ENCODE measurements around the gene GALK2. TPM values are rescaled to one million over a fixed set of nuclear protein-coding genes. Genes with fewer than 3 reads are reported as not detected.

Gene GALK2
- total RNA-seq, 2 experiments from 2014 or later = 27.9 to 31.5 TPM

DNA sequence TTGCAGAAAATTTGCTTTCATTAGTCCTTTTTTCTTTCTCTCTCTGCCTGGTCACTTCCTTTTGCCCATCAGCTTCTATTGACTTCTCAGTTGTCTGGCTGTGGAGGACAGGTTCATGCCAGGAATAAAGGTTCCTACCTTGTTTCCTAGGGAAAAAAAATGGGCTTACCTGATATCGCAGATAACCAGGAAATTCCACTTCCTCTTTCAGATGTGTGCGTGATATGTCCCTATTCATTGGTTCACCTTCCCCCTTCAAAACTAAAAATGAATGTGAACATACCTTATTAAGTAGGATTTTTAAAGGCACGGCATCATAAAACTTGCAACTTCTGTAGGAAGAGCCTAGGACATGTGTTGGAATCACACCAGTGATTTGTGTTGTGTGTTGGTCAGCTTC lies 133.0 kb downstream of the GALK2 start:
- peaks cover 9% of the 10 kb centered on the region; the same call in 1 of the 2 replicates for H3K36me3 ChIP-seq (ENCODE audit: insufficient read depth, low read length)
- intact Hi-C loops (cut with micrococcal nuclease; ENCODE audit: unreplicated experiment) = no loop called here
- ChIA-PET CTCF (ENCODE audit: unreplicated experiment) (no interaction called here), POLR2A (interaction anchor here (1.1 to 1.5 kb wide), 3 partner anchors 10 to 37 kb away, joined by 4 to 5 read pairs (median 4); no protein-coding TSS in a partner anchor)
- H4K20me1 ChIP-seq (ENCODE audit: insufficient read depth, low read length) = 0 out of 2 replicates have a peak, but pooled peaks cover 3% of the 10 kb centered on the region
- TF ChIP-seq, protein P1, sequence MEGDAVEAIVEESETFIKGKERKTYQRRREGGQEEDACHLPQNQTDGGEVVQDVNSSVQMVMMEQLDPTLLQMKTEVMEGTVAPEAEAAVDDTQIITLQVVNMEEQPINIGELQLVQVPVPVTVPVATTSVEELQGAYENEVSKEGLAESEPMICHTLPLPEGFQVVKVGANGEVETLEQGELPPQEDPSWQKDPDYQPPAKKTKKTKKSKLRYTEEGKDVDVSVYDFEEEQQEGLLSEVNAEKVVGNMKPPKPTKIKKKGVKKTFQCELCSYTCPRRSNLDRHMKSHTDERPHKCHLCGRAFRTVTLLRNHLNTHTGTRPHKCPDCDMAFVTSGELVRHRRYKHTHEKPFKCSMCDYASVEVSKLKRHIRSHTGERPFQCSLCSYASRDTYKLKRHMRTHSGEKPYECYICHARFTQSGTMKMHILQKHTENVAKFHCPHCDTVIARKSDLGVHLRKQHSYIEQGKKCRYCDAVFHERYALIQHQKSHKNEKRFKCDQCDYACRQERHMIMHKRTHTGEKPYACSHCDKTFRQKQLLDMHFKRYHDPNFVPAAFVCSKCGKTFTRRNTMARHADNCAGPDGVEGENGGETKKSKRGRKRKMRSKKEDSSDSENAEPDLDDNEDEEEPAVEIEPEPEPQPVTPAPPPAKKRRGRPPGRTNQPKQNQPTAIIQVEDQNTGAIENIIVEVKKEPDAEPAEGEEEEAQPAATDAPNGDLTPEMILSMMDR (conservative IDR thresholded peaks at IDR 0.05; ENCODE audit: low read length) = no peak
- TF ChIP-seq EZH2phosphoT487 (IDR thresholded peaks at IDR 0.05; ENCODE audit: borderline replicate concordance, low read depth, low read length) = no peak
- H3K4me2 ChIP-seq (ENCODE audit: low read length) = no peak overlapping the region
- no peaks in the 10 kb centered on the region for H3K9me2 ChIP-seq (ENCODE audit: insufficient read depth, low read length)
- no peak overlapping the region for H3K4me3 ChIP-seq (ENCODE audit: low read depth, low read length, poor library complexity, severe bottlenecking)
- H3K9me3 ChIP-seq (ENCODE audit: low read length) = no peaks in the 10 kb centered on the region
- no peaks in the 10 kb centered on the region for H3K79me2 ChIP-seq (ENCODE audit: insufficient read depth, low read depth, low read length)
- DNase-seq (ENCODE audit: low spot score) = no peak
- H3K27ac ChIP-seq (ENCODE audit: low read depth, low read length, poor library complexity, severe bottlenecking) = no peak overlapping the region
- no peak overlapping the region for H2AFZ ChIP-seq (ENCODE audit: low read length)
- no peaks in the 10 kb centered on the region for H3K4me1 ChIP-seq (ENCODE audit: insufficient read depth, low read length, poor library complexity, severe bottlenecking)
- no TSS peak for BruUV-seq (replicated peaks)

- BruUV-seq (replicated peaks) = no TSS peak
- POLR2A ChIA-PET = no interaction called here
Observed at GRCh38 chr15:49306551-49306950, 136.5 kb downstream of the GALK2 start.

GRCh38 chr15:49308686-49309085 lies 138.6 kb downstream of the GALK2 start:
- Histone ChIP-seq H3K9me2 (ENCODE audit: insufficient read depth, low read length) (no peaks in the 10 kb centered on the region), H2AFZ (ENCODE audit: low read length) (no peak overlapping the region), H4K20me1 (ENCODE audit: insufficient read depth, low read length) (0 out of 2 replicates have a peak, but pooled peaks cover 3% of the 10 kb centered on the region), H3K9me3 (ENCODE audit: low read length) (no peaks in the 10 kb centered on the region), H3K36me3 (ENCODE audit: insufficient read depth, low read length) (peaks cover 9% of the 10 kb centered on the region; the same call in 1 of the 2 replicates), H3K27ac (ENCODE audit: low read depth, low read length, poor library complexity, severe bottlenecking) (no peak overlapping the region), H3K4me1 (ENCODE audit: insufficient read depth, low read length, poor library complexity, severe bottlenecking) (no peaks in the 10 kb centered on the region), H3K4me3 (ENCODE audit: low read depth, low read length, poor library complexity, severe bottlenecking) (no peak overlapping the region), H3K4me2 (ENCODE audit: low read length) (no peak overlapping the region), H3K79me2 (ENCODE audit: insufficient read depth, low read depth, low read length) (no peaks in the 10 kb centered on the region)
- no peak for DNase-seq (ENCODE audit: low spot score)
- BruUV-seq (replicated peaks) = no TSS peak
- TF ChIP-seq EZH2phosphoT487 (IDR thresholded peaks at IDR 0.05; ENCODE audit: borderline replicate concordance, low read depth, low read length) = no peak
- intact Hi-C loops (cut with micrococcal nuclease; ENCODE audit: unreplicated experiment) = no loop called here
- ChIA-PET CTCF (ENCODE audit: unreplicated experiment) (no interaction called here), POLR2A (no interaction called here)

More at GRCh38 chr15:49306551-49306950, 136.5 kb downstream of the GALK2 start:
- no peaks in the 10 kb centered on the region for H3K4me1 ChIP-seq (ENCODE audit: insufficient read depth, low read length, poor library complexity, severe bottlenecking)
- CTCF ChIA-PET (ENCODE audit: unreplicated experiment) = no interaction called here
- intact Hi-C loops (cut with micrococcal nuclease; ENCODE audit: unreplicated experiment) = no loop called here
- H2AFZ ChIP-seq (ENCODE audit: low read length) = no peak overlapping the region
- no peaks in the 10 kb centered on the region for H3K79me2 ChIP-seq (ENCODE audit: insufficient read depth, low read depth, low read length)
- H3K4me2 ChIP-seq (ENCODE audit: low read length) = no peak overlapping the region
- H3K9me3 ChIP-seq (ENCODE audit: low read length) = no peaks in the 10 kb centered on the region
- H3K27ac ChIP-seq (ENCODE audit: low read depth, low read length, poor library complexity, severe bottlenecking) = no peak overlapping the region
- H4K20me1 ChIP-seq (ENCODE audit: insufficient read depth, low read length) = 0 out of 2 replicates have a peak, but pooled peaks cover 3% of the 10 kb centered on the region
- H3K4me3 ChIP-seq (ENCODE audit: low read depth, low read length, poor library complexity, severe bottlenecking) = no peak overlapping the region
- DNase-seq (ENCODE audit: low spot score) = no peak
- H3K9me2 ChIP-seq (ENCODE audit: insufficient read depth, low read length) = no peaks in the 10 kb centered on the region
- H3K36me3 ChIP-seq (ENCODE audit: insufficient read depth, low read length) = peaks cover 9% of the 10 kb centered on the region; the same call in 1 of the 2 replicates
- TF ChIP-seq, protein P1 (conservative IDR thresholded peaks at IDR 0.05; ENCODE audit: low read length) = no peak
- TF ChIP-seq EZH2phosphoT487 (IDR thresholded peaks at IDR 0.05; ENCODE audit: borderline replicate concordance, low read depth, low read length) = no peak

All from OCI-LY7 (cell line).